Ishikawa (cell line): ENCODE data around the gene WDR90.

ENCODE experiments used
- CEBPB ChIP-seq: IDR thresholded peaks from 2 replicates; pipeline ENCODE4 v1.6.1; 2012
- CREB1 ChIP-seq: IDR thresholded peaks from 2 replicates; pipeline ENCODE4 v1.6.1; 2012; ENCODE audit warnings: low read depth
- EP300 ChIP-seq: IDR thresholded peaks from 2 replicates; pipeline ENCODE4 v1.6.1; 2012; ENCODE audit warnings: borderline replicate concordance
- RAD21 ChIP-seq: IDR thresholded peaks from 2 replicates; pipeline ENCODE4 v1.6.1; 2012; ENCODE audit warnings: low read depth
- TAF1 ChIP-seq: IDR thresholded peaks from 2 replicates; pipeline ENCODE4 v1.6.1; 2012; ENCODE audit warnings: low read depth, mild to moderate bottlenecking
- TCF12 ChIP-seq: IDR thresholded peaks from 2 replicates; pipeline ENCODE4 v1.6.1; 2012; ENCODE audit warnings: low read depth
- YY1 ChIP-seq: IDR thresholded peaks from 2 replicates; pipeline ENCODE4 v1.6.1; 2012; ENCODE audit warnings: low read depth
- TF ChIP-seq, protein P1 (sequence below): IDR thresholded peaks from 2 replicates; pipeline ENCODE4 v1.6.1; 2012
- TF ChIP-seq, protein P2 (sequence below): IDR thresholded peaks from 2 replicates; pipeline ENCODE4 v1.6.1; 2012
- TF ChIP-seq, protein P3 (sequence below): IDR thresholded peaks from 2 replicates; pipeline ENCODE4 v1.6.1; 2012; ENCODE audit warnings: low read depth, mild to moderate bottlenecking

DNA sequence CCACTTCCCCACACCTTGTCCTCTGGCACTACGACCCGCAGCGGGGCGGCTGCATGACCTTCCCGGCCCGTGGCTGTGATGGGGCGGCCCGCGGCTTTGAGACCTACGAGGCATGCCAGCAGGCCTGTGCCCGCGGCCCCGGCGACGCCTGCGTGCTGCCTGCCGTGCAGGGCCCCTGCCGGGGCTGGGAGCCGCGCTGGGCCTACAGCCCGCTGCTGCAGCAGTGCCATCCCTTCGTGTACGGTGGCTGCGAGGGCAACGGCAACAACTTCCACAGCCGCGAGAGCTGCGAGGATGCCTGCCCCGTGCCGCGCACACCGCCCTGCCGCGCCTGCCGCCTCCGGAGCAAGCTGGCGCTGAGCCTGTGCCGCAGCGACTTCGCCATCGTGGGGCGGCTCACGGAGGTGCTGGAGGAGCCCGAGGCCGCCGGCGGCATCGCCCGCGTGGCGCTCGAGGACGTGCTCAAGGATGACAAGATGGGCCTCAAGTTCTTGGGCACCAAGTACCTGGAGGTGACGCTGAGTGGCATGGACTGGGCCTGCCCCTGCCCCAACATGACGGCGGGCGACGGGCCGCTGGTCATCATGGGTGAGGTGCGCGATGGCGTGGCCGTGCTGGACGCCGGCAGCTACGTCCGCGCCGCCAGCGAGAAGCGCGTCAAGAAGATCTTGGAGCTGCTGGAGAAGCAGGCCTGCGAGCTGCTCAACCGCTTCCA lies 15.7 kb upstream of the WDR90 start:
- no peak for TF ChIP-seq CREB1
- TF ChIP-seq, protein P1, sequence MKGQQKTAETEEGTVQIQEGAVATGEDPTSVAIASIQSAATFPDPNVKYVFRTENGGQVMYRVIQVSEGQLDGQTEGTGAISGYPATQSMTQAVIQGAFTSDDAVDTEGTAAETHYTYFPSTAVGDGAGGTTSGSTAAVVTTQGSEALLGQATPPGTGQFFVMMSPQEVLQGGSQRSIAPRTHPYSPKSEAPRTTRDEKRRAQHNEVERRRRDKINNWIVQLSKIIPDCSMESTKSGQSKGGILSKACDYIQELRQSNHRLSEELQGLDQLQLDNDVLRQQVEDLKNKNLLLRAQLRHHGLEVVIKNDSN, result no peak
- TF ChIP-seq EP300, result no peak
- TF ChIP-seq, protein P2, sequence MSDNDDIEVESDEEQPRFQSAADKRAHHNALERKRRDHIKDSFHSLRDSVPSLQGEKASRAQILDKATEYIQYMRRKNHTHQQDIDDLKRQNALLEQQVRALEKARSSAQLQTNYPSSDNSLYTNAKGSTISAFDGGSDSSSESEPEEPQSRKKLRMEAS, result no peak
- TF ChIP-seq RAD21, result no peak
- TF ChIP-seq, protein P3, sequence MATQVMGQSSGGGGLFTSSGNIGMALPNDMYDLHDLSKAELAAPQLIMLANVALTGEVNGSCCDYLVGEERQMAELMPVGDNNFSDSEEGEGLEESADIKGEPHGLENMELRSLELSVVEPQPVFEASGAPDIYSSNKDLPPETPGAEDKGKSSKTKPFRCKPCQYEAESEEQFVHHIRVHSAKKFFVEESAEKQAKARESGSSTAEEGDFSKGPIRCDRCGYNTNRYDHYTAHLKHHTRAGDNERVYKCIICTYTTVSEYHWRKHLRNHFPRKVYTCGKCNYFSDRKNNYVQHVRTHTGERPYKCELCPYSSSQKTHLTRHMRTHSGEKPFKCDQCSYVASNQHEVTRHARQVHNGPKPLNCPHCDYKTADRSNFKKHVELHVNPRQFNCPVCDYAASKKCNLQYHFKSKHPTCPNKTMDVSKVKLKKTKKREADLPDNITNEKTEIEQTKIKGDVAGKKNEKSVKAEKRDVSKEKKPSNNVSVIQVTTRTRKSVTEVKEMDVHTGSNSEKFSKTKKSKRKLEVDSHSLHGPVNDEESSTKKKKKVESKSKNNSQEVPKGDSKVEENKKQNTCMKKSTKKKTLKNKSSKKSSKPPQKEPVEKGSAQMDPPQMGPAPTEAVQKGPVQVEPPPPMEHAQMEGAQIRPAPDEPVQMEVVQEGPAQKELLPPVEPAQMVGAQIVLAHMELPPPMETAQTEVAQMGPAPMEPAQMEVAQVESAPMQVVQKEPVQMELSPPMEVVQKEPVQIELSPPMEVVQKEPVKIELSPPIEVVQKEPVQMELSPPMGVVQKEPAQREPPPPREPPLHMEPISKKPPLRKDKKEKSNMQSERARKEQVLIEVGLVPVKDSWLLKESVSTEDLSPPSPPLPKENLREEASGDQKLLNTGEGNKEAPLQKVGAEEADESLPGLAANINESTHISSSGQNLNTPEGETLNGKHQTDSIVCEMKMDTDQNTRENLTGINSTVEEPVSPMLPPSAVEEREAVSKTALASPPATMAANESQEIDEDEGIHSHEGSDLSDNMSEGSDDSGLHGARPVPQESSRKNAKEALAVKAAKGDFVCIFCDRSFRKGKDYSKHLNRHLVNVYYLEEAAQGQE, result no peak
- no peak for TF ChIP-seq TAF1
- no peak for TF ChIP-seq TCF12
- TF ChIP-seq CEBPB, result no peak
- no peak for TF ChIP-seq YY1
